HepG2 (cell line): ENCODE data around the gene OR1F1. TPM values are rescaled to one million over a fixed set of nuclear protein-coding genes. Genes with fewer than 3 reads are reported as not detected.
A peak's percentile ranks its signal among the peaks of the same experiment; 100 is the strongest.

ENCODE experiments used
- ATAC-seq: fragments of 200-7000 bp; cut with Tn5 transposase; 3 replicates; pipeline ENCODE4 v1.9.1; 2020; ENCODE audit warnings: mild to moderate bottlenecking, moderate library complexity
- BruUV-seq: library from RNA; stranded (reverse); fragments of 400-500 nt; replicated peaks from 2 replicates; lab custom pipeline; 2021; lab: Mats Ljungman, UMichigan
- CTCF ChIA-PET: fragments of 300-600 bp; formaldehyde crosslinking; extraction: SDS; loops from one replicate; lab custom pipeline; 2021; ENCODE audit warnings: low total read pairs, inconsistent platforms, low intra/inter-chr PET ratio; lab: Yijun Ruan, JAX
- POLR2A ChIA-PET: fragments of 350-600 bp; sonication (Branson Sonifier 250); formaldehyde crosslinking; loops from one replicate; lab custom pipeline; 2020; ENCODE audit warnings: antibody characterized with exemption, inconsistent platforms; lab: Yijun Ruan, JAX
- DNase-seq: peaks from one replicate; pipeline ENCODE4 v3.0.0-alpha.2; 2015; ENCODE audit warnings: low spot score
- FAIRE-seq: peaks from 3 replicates; lab custom pipeline; 2011; peaks lifted over from hg19 to GRCh38; lab: Jason Lieb, UNC
- H2AFZ ChIP-seq: one replicate; pipeline ENCODE4 v1.6.1; 2011; ENCODE audit warnings: low read length, inconsistent platforms
- H3K27ac ChIP-seq: fragments of 300-600 bp; 3 replicates; pipeline ENCODE4 v1.8.0; 2011; ENCODE audit warnings: mixed run types, mild to moderate bottlenecking, mixed read lengths, low read length, inconsistent platforms; ENCODE audit not compliant: insufficient read depth; ENCODE audit errors: extremely low read length
- H3K27me3 ChIP-seq, 2 experiments: fragments of 200-600 bp in 1 of 2; 2 replicates in 1 of 2; 3 replicates in 1 of 2; pipeline versions ENCODE4 v1.6.0 to v1.8.0; 2011; ENCODE audit warnings: low read length in 2 of 2, mild to moderate bottlenecking in 2 of 2, moderate library complexity in 2 of 2, inconsistent platforms in 1 of 2; ENCODE audit not compliant: insufficient read depth in 2 of 2, control insufficient read depth in 1 of 2
- H3K36me3 ChIP-seq, 2 experiments: fragments of 200-600 bp in 1 of 2; replicated peaks in 1 of 2; 2 replicates in 1 of 2; 3 replicates in 1 of 2; pipeline versions ENCODE4 v1.5.1 to v1.8.0; 2011; ENCODE audit warnings: low read length in 2 of 2, inconsistent platforms in 1 of 2; ENCODE audit not compliant: insufficient read depth in 2 of 2, control insufficient read depth in 1 of 2
- H3K4me1 ChIP-seq: 2 replicates; pipeline ENCODE4 v1.5.1; 2012; ENCODE audit warnings: low read length, inconsistent platforms; ENCODE audit not compliant: insufficient read depth
- H3K4me2 ChIP-seq: 2 replicates; pipeline ENCODE4 v1.6.0; 2011; ENCODE audit warnings: low read depth, low read length, inconsistent platforms
- H3K4me3 ChIP-seq, 3 experiments: fragments of 200-600 bp in 1 of 3; sonication (generic), shearing (Covaris generic) in 1 of 3; replicated peaks in 1 of 3; 2 replicates each; pipeline ENCODE4 v1.5.1; 2011 to 2016; ENCODE audit warnings: low read length in 3 of 3, inconsistent platforms in 2 of 3, low read depth in 2 of 3, mild to moderate bottlenecking in 2 of 3, control low read depth in 1 of 3, mixed read lengths in 1 of 3; ENCODE audit not compliant: insufficient read depth in 1 of 3
- H3K79me2 ChIP-seq: one replicate; pipeline ENCODE4 v1.6.1; 2011; ENCODE audit warnings: low read length, inconsistent platforms; ENCODE audit not compliant: insufficient read depth
- H3K9ac ChIP-seq: 2 replicates; pipeline ENCODE4 v1.6.0; 2011; ENCODE audit warnings: mild to moderate bottlenecking, low read depth, low read length, inconsistent platforms; ENCODE audit not compliant: insufficient read depth
- H3K9me3 ChIP-seq: 2 replicates; pipeline ENCODE4 v1.5.1; 2012; ENCODE audit warnings: mild to moderate bottlenecking, low read length
- H4K20me1 ChIP-seq: 2 replicates; pipeline ENCODE4 v1.6.0; 2011; ENCODE audit warnings: inconsistent platforms, mild to moderate bottlenecking, low read length, moderate library complexity; ENCODE audit not compliant: insufficient read depth
- ARNTL ChIP-seq: sonication (generic); formaldehyde crosslinking; IDR thresholded peaks from 2 replicates; pipeline ENCODE4 v1.4.0; 2020; ENCODE audit warnings: mild to moderate bottlenecking, missing genetic modification reagents
- BORCS8-MEF2B ChIP-seq: sonication (generic); formaldehyde crosslinking; IDR thresholded peaks from 2 replicates; pipeline ENCODE4 v1.8.0; 2022; ENCODE audit warnings: mild to moderate bottlenecking, missing genetic modification reagents
- EHMT2 ChIP-seq: fragments of 200-600 bp; sonication (generic); IDR thresholded peaks from 2 replicates; pipeline ENCODE4 v1.7.0; 2017; ENCODE audit warnings: antibody characterized with exemption, low read depth, low read length, borderline replicate concordance
- FOXA3 ChIP-seq: IDR thresholded peaks from 2 replicates; pipeline ENCODE4 v1.6.1; 2016; ENCODE audit warnings: missing genetic modification reagents, missing compliant biosample characterization
- GMEB2 ChIP-seq: IDR thresholded peaks from 2 replicates; pipeline ENCODE4 v1.6.1; 2016; ENCODE audit warnings: missing biosample characterization, missing genetic modification reagents, low read depth
- IRX3 ChIP-seq: sonication (generic); formaldehyde crosslinking; IDR thresholded peaks from 2 replicates; pipeline ENCODE4 v1.8.1; 2023; ENCODE audit warnings: mild to moderate bottlenecking, low read depth, missing genetic modification reagents, borderline replicate concordance
- MBNL3 ChIP-seq: fragments of 250-450 bp; sonication (Bioruptor Pico); conservative IDR thresholded peaks from 2 replicates; pipeline ENCODE4 v1.8.0; 2022; ENCODE audit warnings: mild to moderate bottlenecking, inconsistent platforms
- MED13 ChIP-seq: sonication (generic); formaldehyde crosslinking; IDR thresholded peaks from 2 replicates; pipeline ENCODE4 v1.5.0; 2020; ENCODE audit warnings: missing genetic modification reagents
- NFYB ChIP-seq: sonication (generic); formaldehyde crosslinking; IDR thresholded peaks from 2 replicates; pipeline ENCODE4 v1.4.0; 2020; ENCODE audit warnings: missing genetic modification reagents
- NKX3-1 ChIP-seq: sonication (generic); formaldehyde crosslinking; IDR thresholded peaks from 2 replicates; pipeline ENCODE4 v1.5.0; 2020; ENCODE audit warnings: missing genetic modification reagents
- PAXIP1 ChIP-seq: sonication (generic); formaldehyde crosslinking; conservative IDR thresholded peaks from 2 replicates; pipeline ENCODE4 v1.4.0; 2020; ENCODE audit warnings: mild to moderate bottlenecking, missing genetic modification reagents, moderate library complexity
- XBP1 ChIP-seq: sonication (generic); formaldehyde crosslinking; IDR thresholded peaks from 2 replicates; pipeline ENCODE4 v1.5.0; 2020; ENCODE audit warnings: missing genetic modification reagents
- ZNF224 ChIP-seq: sonication (generic); formaldehyde crosslinking; IDR thresholded peaks from 2 replicates; pipeline ENCODE4 v1.5.0; 2020; ENCODE audit warnings: mild to moderate bottlenecking, missing genetic modification reagents
- ZNF44 ChIP-seq: sonication (generic); formaldehyde crosslinking; IDR thresholded peaks from 2 replicates; pipeline ENCODE4 v1.5.1; 2020; ENCODE audit warnings: mild to moderate bottlenecking, missing genetic modification reagents
- ZNF607 ChIP-seq: sonication (generic); formaldehyde crosslinking; IDR thresholded peaks from 2 replicates; pipeline ENCODE4 v1.5.1; 2020; ENCODE audit warnings: missing genetic modification reagents, mild to moderate bottlenecking, borderline replicate concordance
- ZNF792 ChIP-seq: IDR thresholded peaks from 2 replicates; pipeline ENCODE4 v1.6.1; 2016
- WGBS: methylation state at CpG from one replicate; pipeline ENCODE4 v1.1.6; 2017; ENCODE audit warnings: low lambda C conversion rate; 5-methylcytosine and 5-hydroxymethylcytosine counted together
- in situ Hi-C: cut with HindIII; loops from 2 replicates; pipeline ENCODE4 v1.10.0; 2017; ENCODE audit warnings: low pct_unique_long_range_greater_than_20kb; ENCODE audit not compliant: extremely low pct_ligation_motif_present
- intact Hi-C: fragments of 100-400 bp; cut with micrococcal nuclease; formaldehyde crosslinking; loops from one replicate; pipeline ENCODE4 v1.10.0; 2022; ENCODE audit not compliant: unreplicated experiment
- polyA plus RNA-seq, 8 experiments: library from polyadenylated mRNA; depleted of rRNA in 3 of 8; stranded (reverse) in 7 of 8; unstranded in 1 of 8; fragments of >200 nt; fragmentation: Illumina TruSeq in 4 of 8; extraction: Trizol in 4 of 8; gene quantifications; 2 replicates each; pipeline versions ENCODE4 v1.2.1 to v1.2.3, GENCODE V29; 2011 to 2016; ENCODE audit warnings: low read depth in 4 of 8, missing spikeins in 1 of 8, mixed read lengths in 1 of 8; ENCODE audit not compliant: insufficient read depth in 1 of 8
- total RNA-seq, 5 experiments: library from RNA; depleted of rRNA; stranded (reverse); fragments of >200 nt; fragmentation: Illumina TruSeq; extraction: Trizol; gene quantifications; 2 replicates each; pipeline ENCODE4 v1.2.3, GENCODE V29; 2016; ENCODE audit warnings: low read depth in 1 of 5
- TF ChIP-seq, protein P1 (sequence below): sonication (generic); formaldehyde crosslinking; IDR thresholded peaks from 2 replicates; pipeline ENCODE4 v1.5.0; 2020; ENCODE audit warnings: missing genetic modification reagents

The OR1F1 gene
- total and polyA plus RNA-seq, 2 of the 13 experiments (the other 11 are each of a cell fraction or from before 2014, with no cell fraction given): 0.90 TPM; not detected in 1

GRCh38 chr16:3158026-3158509, 29.9 kb upstream of the OR1F1 start (continued):
- TF ChIP-seq PAXIP1 (CRISPR knock-in tag): no peak

- BruUV-seq: no TSS peak
- Histone ChIP-seq H3K79me2 (no peaks in the 10 kb centered on the region), H3K4me1 (peaks cover 46% of the 10 kb centered on the region), H2AFZ (no peak overlapping the region), H3K27ac (peak overlapping the region; percentile 91), H3K36me3 (no peaks in the 10 kb centered on the region), H3K4me2 (peak overlapping the region; percentile 94), H3K9me3 (no peaks in the 10 kb centered on the region), H3K4me3 (peak overlapping the region; percentile 68 to 87 (median 81)), H3K9ac (peak overlapping the region; percentile 78), H4K20me1 (no peaks in the 10 kb centered on the region), H3K27me3 (no peaks in the 10 kb centered on the region; a peak in 1 of 5 replicates)
- DNase-seq (peak; percentile 87), FAIRE-seq (no peak), ATAC-seq (peak; percentile 68)
- ChIA-PET POLR2A (interaction anchor here (0.9 to 5.1 kb wide), 16 partner anchors 8 to 242 kb away, joined by 3 to 51 read pairs (median 6); partner anchors contain the start of genes OR1F1, TNFRSF12A, ZNF174 and ZNF213), CTCF (interaction anchor here (0.6 kb wide), 1 partner anchor 141 kb away, joined by 3 read pairs; no protein-coding TSS in a partner anchor)
- 4% methylated on average over 35 of the region's 70 CpGs for WGBS
- intact Hi-C loops (no loop called here), in situ Hi-C loops (no loop called here)
- no peak for TF ChIP-seq GMEB2 (CRISPR knock-in tag)
- TF ChIP-seq MED13 (CRISPR knock-in tag): 0 out of 2 replicates have a peak, but pooled peaks have one; percentile 13
- no peak for TF ChIP-seq ZNF792
- no peak for TF ChIP-seq NKX3-1 (CRISPR knock-in tag)
- no peak for TF ChIP-seq MBNL3 (CRISPR knock-in tag)
- no peak for TF ChIP-seq EHMT2
- no peak for TF ChIP-seq XBP1 (CRISPR knock-in tag)
- no peak for TF ChIP-seq ZNF44 (CRISPR knock-in tag)
- TF ChIP-seq NFYB (CRISPR knock-in tag): no peak
- no peak for TF ChIP-seq IRX3 (CRISPR knock-in tag)
- no peak for TF ChIP-seq ARNTL (CRISPR knock-in tag)
- TF ChIP-seq BORCS8-MEF2B (CRISPR knock-in tag): no peak
- TF ChIP-seq ZNF607 (CRISPR knock-in tag): peak; percentile 59; the same call in 1 of the 2 replicates
- TF ChIP-seq, protein P1, sequence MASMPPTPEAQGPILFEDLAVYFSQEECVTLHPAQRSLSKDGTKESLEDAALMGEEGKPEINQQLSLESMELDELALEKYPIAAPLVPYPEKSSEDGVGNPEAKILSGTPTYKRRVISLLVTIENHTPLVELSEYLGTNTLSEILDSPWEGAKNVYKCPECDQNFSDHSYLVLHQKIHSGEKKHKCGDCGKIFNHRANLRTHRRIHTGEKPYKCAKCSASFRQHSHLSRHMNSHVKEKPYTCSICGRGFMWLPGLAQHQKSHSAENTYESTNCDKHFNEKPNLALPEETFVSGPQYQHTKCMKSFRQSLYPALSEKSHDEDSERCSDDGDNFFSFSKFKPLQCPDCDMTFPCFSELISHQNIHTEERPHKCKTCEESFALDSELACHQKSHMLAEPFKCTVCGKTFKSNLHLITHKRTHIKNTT (CRISPR knock-in tag): no peak
- TF ChIP-seq ZNF224 (CRISPR knock-in tag): no peak
- 0 out of 2 replicates have a peak, but pooled peaks have one; percentile 4 for TF ChIP-seq FOXA3 (CRISPR knock-in tag)
Observed at GRCh38 chr16:3158510-3159314, 29.3 kb upstream of the OR1F1 start.
